K562 (cell line): ENCODE measurements around the gene VPS33B. TPM values are rescaled to one million over a fixed set of nuclear protein-coding genes. Genes with fewer than 3 reads are reported as not detected.

Experiments used
- CHD1 ChIP-seq: fragments of 200-600 bp; sonication (generic); IDR thresholded peaks from one replicate; pipeline ENCODE4 v1.6.1; 2012; ENCODE audit warnings: mild to moderate bottlenecking, moderate library complexity, low read length, inconsistent platforms
- DMBX1 ChIP-seq: fragments of 250-450 bp; sonication (Bioruptor Pico); IDR thresholded peaks from 2 replicates; pipeline ENCODE4 v1.8.0; 2022; ENCODE audit warnings: inconsistent platforms, mild to moderate bottlenecking, moderate library complexity, borderline replicate concordance
- GABPB2 ChIP-seq: fragments of 250-450 bp; sonication (Bioruptor Pico); conservative IDR thresholded peaks from 2 replicates; pipeline ENCODE4 v1.5.1; 2021; ENCODE audit warnings: mild to moderate bottlenecking
- HIVEP1 ChIP-seq: fragments of 250-450 bp; sonication (Bioruptor Pico); IDR thresholded peaks from 2 replicates; pipeline ENCODE4 v1.4.0; 2020; ENCODE audit warnings: mild to moderate bottlenecking
- HMBOX1 ChIP-seq: sonication (generic); IDR thresholded peaks from 2 replicates; pipeline ENCODE4 v1.6.1; 2016
- HMGN3 ChIP-seq: IDR thresholded peaks from 2 replicates; pipeline ENCODE4 v1.6.1; 2011; ENCODE audit warnings: borderline replicate concordance, low read depth, mild to moderate bottlenecking, mixed read lengths, low read length; ENCODE audit not compliant: insufficient read length; ENCODE audit errors: extremely low read depth
- KLF1 ChIP-seq: fragments of 450-650 bp; IDR thresholded peaks from 2 replicates; pipeline ENCODE4 v1.6.1; 2016; ENCODE audit warnings: missing genetic modification characterization, missing compliant biosample characterization
- LARP7 ChIP-seq: fragments of 450-650 bp; IDR thresholded peaks from 2 replicates; pipeline ENCODE4 v1.6.1; 2016
- RBM34 ChIP-seq: fragments of 200-400 bp; formaldehyde crosslinking; IDR thresholded peaks from 2 replicates; pipeline ENCODE4 v1.6.1; 2018; ENCODE audit warnings: low read length, borderline replicate concordance; ENCODE audit not compliant: insufficient read depth
- RFX5 ChIP-seq: IDR thresholded peaks from 2 replicates; pipeline ENCODE4 v1.6.1; 2011; ENCODE audit warnings: low read depth, mild to moderate bottlenecking, improper control_type of control experiment, low read length
- SIN3A ChIP-seq, 2 experiments: fragments of 150-350 bp in 1 of 2; IDR thresholded peaks; 2 replicates each; pipeline ENCODE4 v1.6.1; 2011 to 2016; ENCODE audit warnings: borderline replicate concordance in 2 of 2, low read depth in 2 of 2, low read length in 2 of 2, mild to moderate bottlenecking in 2 of 2, moderate library complexity in 2 of 2; ENCODE audit not compliant: control insufficient read depth in 1 of 2
- TAF7 ChIP-seq: fragments of 450-650 bp; IDR thresholded peaks from 2 replicates; pipeline ENCODE4 v1.6.1; 2016; ENCODE audit warnings: missing genetic modification characterization, missing compliant biosample characterization
- TGIF2 ChIP-seq: sonication (generic); formaldehyde crosslinking; IDR thresholded peaks from 2 replicates; pipeline ENCODE4 v1.8.1; 2022; ENCODE audit warnings: mild to moderate bottlenecking, missing genetic modification reagents, moderate library complexity
- ZBTB2 ChIP-seq: fragments of 450-650 bp; IDR thresholded peaks from 2 replicates; pipeline ENCODE4 v1.6.1; 2016; ENCODE audit warnings: antibody characterized with exemption
- ZNF324 ChIP-seq: fragments of 250-450 bp; sonication (Bioruptor Pico); IDR thresholded peaks from 2 replicates; pipeline ENCODE4 v1.4.0; 2020; ENCODE audit warnings: mild to moderate bottlenecking
- ZNF347 ChIP-seq: fragments of 450-650 bp; formaldehyde crosslinking; IDR thresholded peaks from 2 replicates; pipeline ENCODE4 v1.4.0; 2020; ENCODE audit warnings: low read depth, mild to moderate bottlenecking, moderate library complexity
- polyA plus RNA-seq, 8 experiments: library from polyadenylated mRNA; depleted of rRNA in 4 of 8; stranded (reverse) in 5 of 8; unstranded in 3 of 8; fragments of >200 nt; fragmentation: Nextera tagmentation in 2 of 8; fragmentation: Illumina TruSeq in 1 of 8; extraction: Ambion mirVana in 2 of 8; extraction: Trizol in 1 of 8; gene quantifications; 2 replicates each; pipeline versions ENCODE4 v1.2.1 to v1.2.3, GENCODE V29; 2011 to 2014; ENCODE audit warnings: inconsistent platforms in 1 of 8, missing spikeins in 1 of 8
- total RNA-seq, 7 experiments: library from RNA; depleted of rRNA in 6 of 7; stranded (reverse); fragments of >200 nt in 6 of 7; fragmentation: Illumina TruSeq in 2 of 7; extraction: Trizol in 2 of 7; gene quantifications; 2 replicates each; pipeline versions ENCODE4 v1.2.1 to v1.2.3, GENCODE V29; 2011 to 2021; ENCODE audit warnings: low replicate concordance in 1 of 7
- TF ChIP-seq, protein P1 (sequence below), 2 experiments: fragments of 450-650 bp; IDR thresholded peaks; 2 replicates each; pipeline ENCODE4 v1.6.1; 2018; ENCODE audit warnings: mild to moderate bottlenecking in 2 of 2, low read depth in 1 of 2; ENCODE audit not compliant: partially characterized antibody in 2 of 2
- TF ChIP-seq, protein P2 (sequence below): fragments of 450-650 bp; formaldehyde crosslinking; IDR thresholded peaks from 2 replicates; pipeline ENCODE4 v1.4.0; 2020; ENCODE audit warnings: mild to moderate bottlenecking, moderate library complexity
- TF ChIP-seq, protein P3 (sequence below): sonication (generic); formaldehyde crosslinking; IDR thresholded peaks from 2 replicates; pipeline ENCODE4 v1.8.0; 2022; ENCODE audit warnings: mild to moderate bottlenecking, missing genetic modification reagents

The VPS33B gene
- total and polyA plus RNA-seq, 9 of the 15 experiments (the other 6 are each of a cell fraction or from before 2014, with no cell fraction given) = 9.4 to 25.5 (median 14.8) TPM

DNA sequence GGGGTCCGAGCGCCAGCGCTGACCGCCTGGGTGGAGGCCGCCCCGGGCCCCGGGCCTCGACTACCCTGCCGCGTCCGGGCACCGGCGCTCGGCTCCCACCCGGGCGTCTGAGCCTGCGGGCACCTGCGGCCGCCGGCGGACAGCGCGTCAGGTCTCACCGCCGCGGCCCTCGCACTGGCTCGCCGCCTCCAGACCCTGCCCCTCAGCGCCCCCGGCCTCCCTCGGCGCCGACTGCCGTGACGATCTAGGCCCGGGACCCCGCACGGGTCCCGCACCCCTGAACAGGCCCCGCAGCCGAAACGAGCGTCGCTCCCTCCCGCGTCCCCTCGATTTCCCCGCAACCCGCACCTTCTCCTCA is 28.4 kb downstream of the VPS33B start (continued):
- TF ChIP-seq HMBOX1 (no peak), KLF1 (tag) (no peak), ZBTB2 (no peak), LARP7 (0 out of 2 replicates have a peak, but pooled peaks have one; percentile 44), TGIF2 (CRISPR knock-in tag) (0 out of 2 replicates have a peak, but pooled peaks have one; percentile 70), GABPB2 (CRISPR knock-in tag) (no peak), ZNF347 (CRISPR knock-in tag) (no peak), HIVEP1 (no peak), ZNF324 (CRISPR knock-in tag) (no peak), RFX5 (no peak), RBM34 (no peak), HMGN3 (peak; percentile 5), TAF7 (tag) (peak; percentile 27; the same call in 1 of the 2 replicates), SIN3A (IDR thresholded peaks at IDR 0.05; ENCODE audit: borderline replicate concordance in 2 of 2, control insufficient read depth in 1 of 2, low read depth in 2 of 2, low read length in 2 of 2) (peak in 1 of 2 experiments; percentile 69; a peak in 1 of 4 replicates), CHD1 (peak; percentile 84), DMBX1 (CRISPR knock-in tag) (peak; percentile 49; the same call in 1 of the 2 replicates)
- TF ChIP-seq, protein P1, sequence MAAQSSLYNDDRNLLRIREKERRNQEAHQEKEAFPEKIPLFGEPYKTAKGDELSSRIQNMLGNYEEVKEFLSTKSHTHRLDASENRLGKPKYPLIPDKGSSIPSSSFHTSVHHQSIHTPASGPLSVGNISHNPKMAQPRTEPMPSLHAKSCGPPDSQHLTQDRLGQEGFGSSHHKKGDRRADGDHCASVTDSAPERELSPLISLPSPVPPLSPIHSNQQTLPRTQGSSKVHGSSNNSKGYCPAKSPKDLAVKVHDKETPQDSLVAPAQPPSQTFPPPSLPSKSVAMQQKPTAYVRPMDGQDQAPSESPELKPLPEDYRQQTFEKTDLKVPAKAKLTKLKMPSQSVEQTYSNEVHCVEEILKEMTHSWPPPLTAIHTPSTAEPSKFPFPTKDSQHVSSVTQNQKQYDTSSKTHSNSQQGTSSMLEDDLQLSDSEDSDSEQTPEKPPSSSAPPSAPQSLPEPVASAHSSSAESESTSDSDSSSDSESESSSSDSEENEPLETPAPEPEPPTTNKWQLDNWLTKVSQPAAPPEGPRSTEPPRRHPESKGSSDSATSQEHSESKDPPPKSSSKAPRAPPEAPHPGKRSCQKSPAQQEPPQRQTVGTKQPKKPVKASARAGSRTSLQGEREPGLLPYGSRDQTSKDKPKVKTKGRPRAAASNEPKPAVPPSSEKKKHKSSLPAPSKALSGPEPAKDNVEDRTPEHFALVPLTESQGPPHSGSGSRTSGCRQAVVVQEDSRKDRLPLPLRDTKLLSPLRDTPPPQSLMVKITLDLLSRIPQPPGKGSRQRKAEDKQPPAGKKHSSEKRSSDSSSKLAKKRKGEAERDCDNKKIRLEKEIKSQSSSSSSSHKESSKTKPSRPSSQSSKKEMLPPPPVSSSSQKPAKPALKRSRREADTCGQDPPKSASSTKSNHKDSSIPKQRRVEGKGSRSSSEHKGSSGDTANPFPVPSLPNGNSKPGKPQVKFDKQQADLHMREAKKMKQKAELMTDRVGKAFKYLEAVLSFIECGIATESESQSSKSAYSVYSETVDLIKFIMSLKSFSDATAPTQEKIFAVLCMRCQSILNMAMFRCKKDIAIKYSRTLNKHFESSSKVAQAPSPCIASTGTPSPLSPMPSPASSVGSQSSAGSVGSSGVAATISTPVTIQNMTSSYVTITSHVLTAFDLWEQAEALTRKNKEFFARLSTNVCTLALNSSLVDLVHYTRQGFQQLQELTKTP (IDR thresholded peaks at IDR 0.05; ENCODE audit: low read depth in 1 of 2, partially characterized antibody in 2 of 2) = no peak
- TF ChIP-seq, protein P2, sequence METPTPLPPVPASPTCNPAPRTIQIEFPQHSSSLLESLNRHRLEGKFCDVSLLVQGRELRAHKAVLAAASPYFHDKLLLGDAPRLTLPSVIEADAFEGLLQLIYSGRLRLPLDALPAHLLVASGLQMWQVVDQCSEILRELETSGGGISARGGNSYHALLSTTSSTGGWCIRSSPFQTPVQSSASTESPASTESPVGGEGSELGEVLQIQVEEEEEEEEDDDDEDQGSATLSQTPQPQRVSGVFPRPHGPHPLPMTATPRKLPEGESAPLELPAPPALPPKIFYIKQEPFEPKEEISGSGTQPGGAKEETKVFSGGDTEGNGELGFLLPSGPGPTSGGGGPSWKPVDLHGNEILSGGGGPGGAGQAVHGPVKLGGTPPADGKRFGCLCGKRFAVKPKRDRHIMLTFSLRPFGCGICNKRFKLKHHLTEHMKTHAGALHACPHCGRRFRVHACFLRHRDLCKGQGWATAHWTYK (CRISPR knock-in tag) = 0 out of 2 replicates have a peak, but pooled peaks have one; percentile 36
- TF ChIP-seq, protein P3, sequence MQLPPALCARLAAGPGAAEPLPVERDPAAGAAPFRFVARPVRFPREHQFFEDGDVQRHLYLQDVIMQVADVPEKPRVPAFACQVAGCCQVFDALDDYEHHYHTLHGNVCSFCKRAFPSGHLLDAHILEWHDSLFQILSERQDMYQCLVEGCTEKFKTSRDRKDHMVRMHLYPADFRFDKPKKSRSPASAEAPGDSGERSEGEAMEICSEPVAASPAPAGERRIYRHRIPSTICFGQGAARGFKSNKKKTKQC (CRISPR knock-in tag) = peak; percentile 25; the same call in 1 of the 2 replicates
